Smooth muscle cell of bladder (primary cell): ENCODE data around the gene ZNF85. TPM values are rescaled to one million over a fixed set of nuclear protein-coding genes. Genes with fewer than 3 reads are reported as not detected.

Experiments
- total RNA-seq: library from RNA; depleted of rRNA; stranded (reverse); fragments of >200 nt; gene quantifications from 2 replicates; pipeline ENCODE4 v1.2.3, GENCODE V29; 2014

Gene ZNF85
- total RNA-seq: 3.2 and 3.8 TPM in 2 replicates

GRCh38 chr19:20923077-20923871, at the start of gene ZNF85:
Gene ZNF85, plus strand, starts transcription at chr19:20923251. Its CDS starts 150 bp downstream, at chr19:20923401.

Other genes with a start within 250 kb of the ZNF85 start
- 0.37 and 0.71 TPM in 2 replicates for gene ZNF66, start 146.9 kb upstream of the ZNF85 start, total RNA-seq
- 3.0 and 3.3 TPM in 2 replicates for gene ZNF430, start 97.4 kb downstream of the ZNF85 start, total RNA-seq
- gene ZNF714, start 159.0 kb downstream of the ZNF85 start, total RNA-seq: 2.4 and 3.6 TPM in 2 replicates
- 1.8 and 2.4 TPM in 2 replicates for gene ZNF431, start 218.8 kb downstream of the ZNF85 start, total RNA-seq